HCT116 (cell line): ENCODE measurements around the gene TNFRSF19. TPM values are rescaled to one million over a fixed set of nuclear protein-coding genes. Genes with fewer than 3 reads are reported as not detected.

ENCODE experiments used
- ATAC-seq: fragments of 200-7000 bp; cut with Tn5 transposase; 2 replicates; pipeline ENCODE4 v1.9.1; 2020; ENCODE audit warnings: mild to moderate bottlenecking, moderate library complexity
- BruUV-seq: library from RNA; stranded (reverse); fragments of 400-500 nt; replicated peaks from 2 replicates; lab custom pipeline; 2021; lab: Mats Ljungman, UMichigan
- CTCF ChIA-PET: fragments of 300-600 bp; sonication (Branson Sonifier 250); formaldehyde crosslinking; loops from one replicate; lab custom pipeline; 2021; ENCODE audit warnings: antibody characterized with exemption; lab: Charles Lee
- POLR2A ChIA-PET: fragments of 300-600, 350-600 bp; sonication (Branson Sonifier 250); formaldehyde crosslinking; loops from one replicate; lab custom pipeline; 2021; ENCODE audit warnings: antibody characterized with exemption; lab: Charles Lee
- RAD21 ChIA-PET, 2 experiments: fragments of 300-600 bp; sonication (Branson Sonifier 250); formaldehyde crosslinking; loops; one replicate each; lab custom pipeline; 2023; ENCODE audit warnings: low total read pairs in 2 of 2; ENCODE audit not compliant: uncharacterized antibody in 2 of 2, unreplicated experiment in 2 of 2, low non-redundant PET in 1 of 2; lab: Charles Lee
- DNase-seq: peaks from one replicate; pipeline ENCODE4 v3.0.0-alpha.2; 2010; ENCODE audit warnings: low read depth, low spot score
- H2AFZ ChIP-seq: fragments of 200-600 bp; shearing (Covaris generic), sonication (generic); 2 replicates; pipeline ENCODE4 v1.6.1; 2017; ENCODE audit warnings: low read depth, mixed run types, mixed read lengths, antibody characterized with exemption, low read length; ENCODE audit not compliant: poor library complexity, severe bottlenecking
- H3K27ac ChIP-seq: 2 replicates; pipeline ENCODE4 v1.5.1; 2012; ENCODE audit warnings: low read depth, low read length
- H3K27me3 ChIP-seq: fragments of 200-600 bp; sonication (generic); 2 replicates; pipeline ENCODE4 v1.6.1; 2016; ENCODE audit warnings: mixed run types, low read length, mixed read lengths; ENCODE audit not compliant: insufficient read depth
- H3K36me3 ChIP-seq, 2 experiments: fragments of 200-500 bp in 1 of 2; fragments of 200-600 bp in 1 of 2; sonication (Bioruptor generic) in 1 of 2; sonication (generic) in 1 of 2; 2 replicates each; pipeline versions ENCODE4 v1.5.1 to v1.6.1; 2014 to 2016; ENCODE audit warnings: low read length in 2 of 2, inconsistent platforms in 1 of 2, mixed read lengths in 1 of 2, mixed run types in 1 of 2; ENCODE audit not compliant: insufficient read depth in 2 of 2, control insufficient read depth in 1 of 2
- H3K4me1 ChIP-seq, 2 experiments: fragments of 200-600 bp in 1 of 2; sonication (generic) in 1 of 2; 2 replicates each; pipeline versions ENCODE4 v1.5.1 to v1.6.1; 2012 to 2017; ENCODE audit warnings: low read length in 2 of 2, inconsistent platforms in 1 of 2, mild to moderate bottlenecking in 1 of 2, mixed read lengths in 1 of 2, mixed run types in 1 of 2, moderate library complexity in 1 of 2; ENCODE audit not compliant: insufficient read depth in 2 of 2, control insufficient read depth in 1 of 2
- H3K4me2 ChIP-seq: fragments of 200-600 bp; sonication (generic); 2 replicates; pipeline ENCODE4 v1.6.1; 2017; ENCODE audit warnings: mixed run types, low read length, mixed read lengths
- H3K4me3 ChIP-seq, 2 experiments: fragments of 200-600 bp in 1 of 2; sonication (generic) in 1 of 2; replicated peaks in 1 of 2; 2 replicates each; pipeline ENCODE4 v1.5.1; 2011 to 2016; ENCODE audit warnings: low read length in 2 of 2, control low read depth in 1 of 2, low read depth in 1 of 2, mild to moderate bottlenecking in 1 of 2, mixed read lengths in 1 of 2, mixed run types in 1 of 2
- H3K79me2 ChIP-seq: fragments of 200-600 bp; sonication (generic); 2 replicates; pipeline ENCODE4 v1.6.1; 2017; ENCODE audit warnings: mild to moderate bottlenecking, mixed run types, low read length, moderate library complexity, mixed read lengths; ENCODE audit not compliant: insufficient read depth
- H3K9ac ChIP-seq: fragments of 200-600 bp; sonication (generic); 2 replicates; pipeline ENCODE4 v1.6.1; 2016; ENCODE audit warnings: low read length, mixed read lengths
- H3K9me2 ChIP-seq: fragments of 200-600 bp; sonication (generic), shearing (Covaris generic); 2 replicates; pipeline ENCODE4 v1.6.1; 2017; ENCODE audit warnings: mixed run types, mild to moderate bottlenecking, moderate library complexity; ENCODE audit not compliant: insufficient read depth
- H3K9me3 ChIP-seq, 2 experiments: fragments of 200-500 bp in 1 of 2; fragments of 200-600 bp in 1 of 2; sonication (Bioruptor generic) in 1 of 2; sonication (generic) in 1 of 2; 2 replicates each; pipeline ENCODE4 v1.6.1; 2014 to 2017; ENCODE audit warnings: low read length in 2 of 2, mixed read lengths in 2 of 2, inconsistent platforms in 1 of 2, low read depth in 1 of 2, mild to moderate bottlenecking in 1 of 2, mixed run types in 1 of 2, moderate library complexity in 1 of 2; ENCODE audit not compliant: control insufficient read depth in 1 of 2, insufficient read depth in 1 of 2
- H4K20me1 ChIP-seq: fragments of 200-600 bp; sonication (generic), shearing (Covaris generic); 2 replicates; pipeline ENCODE4 v1.6.1; 2017; ENCODE audit warnings: mixed run types, mild to moderate bottlenecking, moderate library complexity; ENCODE audit not compliant: insufficient read depth
- CEBPB ChIP-seq: IDR thresholded peaks from 2 replicates; pipeline ENCODE4 v1.6.1; 2012; ENCODE audit warnings: low read depth
- EGR1 ChIP-seq: IDR thresholded peaks from 2 replicates; pipeline ENCODE4 v1.6.1; 2012; ENCODE audit warnings: low read depth
- EZH2phosphoT487 ChIP-seq: fragments of 200-600 bp; IDR thresholded peaks from 2 replicates; pipeline ENCODE4 v1.6.1; 2018; ENCODE audit warnings: antibody characterized with exemption, borderline replicate concordance
- FOSL1 ChIP-seq: IDR thresholded peaks from 2 replicates; pipeline ENCODE4 v1.6.1; 2012; ENCODE audit warnings: low read depth
- POLR2A ChIP-seq: IDR thresholded peaks from 2 replicates; pipeline ENCODE4 v1.7.0; 2011; ENCODE audit warnings: borderline replicate concordance; ENCODE audit not compliant: insufficient read depth, insufficient read length; ENCODE audit errors: extremely low read depth
- POLR2AphosphoS5 ChIP-seq: IDR thresholded peaks from 2 replicates; pipeline ENCODE4 v1.6.1; 2011; ENCODE audit warnings: mild to moderate bottlenecking, low read depth, low read length, moderate library complexity
- TCF7L2 ChIP-seq: IDR thresholded peaks from 2 replicates; pipeline ENCODE4 v1.7.0; 2011; ENCODE audit warnings: borderline replicate concordance, inconsistent platforms; ENCODE audit not compliant: insufficient read depth, insufficient read length; ENCODE audit errors: extremely low read depth
- YY1 ChIP-seq: IDR thresholded peaks from 2 replicates; pipeline ENCODE4 v1.6.1; 2011; ENCODE audit warnings: low read length, low read depth, moderate library complexity, mild to moderate bottlenecking; ENCODE audit not compliant: insufficient replicate concordance; ENCODE audit errors: extremely low read depth
- intact Hi-C: fragments of 100-400 bp; cut with micrococcal nuclease; formaldehyde crosslinking; loops from 2 replicates; pipeline ENCODE4 v1.10.0; 2022
- total RNA-seq: library from RNA; stranded (reverse); gene quantifications from one replicate; pipeline ENCODE4 v1.2.1, GENCODE V29; 2021; ENCODE audit not compliant: unreplicated experiment
- TF ChIP-seq, protein P1 (sequence below), 3 experiments: fragments of 200-600 bp in 1 of 3; sonication (generic) in 1 of 3; IDR thresholded peaks in 2 of 3; conservative IDR thresholded peaks in 1 of 3; 2 replicates each; pipeline ENCODE4 v1.5.1; 2012 to 2017; ENCODE audit warnings: low read depth in 2 of 3, low read length in 2 of 3, antibody characterized with exemption in 1 of 3, borderline replicate concordance in 1 of 3, control low read depth in 1 of 3, mild to moderate bottlenecking in 1 of 3, mixed read lengths in 1 of 3, mixed run types in 1 of 3, moderate library complexity in 1 of 3; ENCODE audit not compliant: insufficient read depth in 1 of 3
- TF ChIP-seq, protein P2 (sequence below): IDR thresholded peaks from 2 replicates; pipeline ENCODE4 v1.6.1; 2012; ENCODE audit warnings: low read depth
- TF ChIP-seq, protein P3 (sequence below): IDR thresholded peaks from 2 replicates; pipeline ENCODE4 v1.6.1; 2012
- TF ChIP-seq, protein P4 (sequence below): IDR thresholded peaks from 2 replicates; pipeline ENCODE4 v1.6.1; 2011; ENCODE audit warnings: mild to moderate bottlenecking, low read length, moderate library complexity; ENCODE audit not compliant: insufficient replicate concordance; ENCODE audit errors: extremely low read depth

Gene TNFRSF19
- total RNA-seq, 1 experiment from 2014 or later: 1.1 TPM

DNA sequence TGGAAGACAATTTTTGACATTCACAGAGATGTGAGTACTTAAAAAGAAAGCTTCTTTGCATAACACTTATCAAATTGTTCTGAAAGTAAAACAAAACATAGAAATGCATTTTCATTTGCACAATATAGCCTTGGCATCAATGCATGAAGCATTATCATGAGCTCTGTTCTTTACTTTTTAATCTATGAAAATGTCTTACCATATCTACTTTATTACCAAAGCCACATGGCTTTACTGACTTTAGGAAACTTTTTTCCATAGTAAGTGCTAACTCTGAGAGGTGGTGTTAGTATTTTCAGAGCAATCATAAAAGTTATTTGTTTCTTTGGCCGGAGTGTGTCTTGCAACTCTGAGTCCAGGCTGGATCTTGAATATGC is 10.5 kb downstream of the TNFRSF19 start:
- DNase-seq: no peak
- no peaks in the 10 kb centered on the region for H3K9me2 ChIP-seq
- no peaks in the 10 kb centered on the region for H3K9me3 ChIP-seq
- H3K4me2 ChIP-seq: no peak overlapping the region
- no peaks in the 10 kb centered on the region for H3K36me3 ChIP-seq
- H3K27ac ChIP-seq: no peak overlapping the region
- no peaks in the 10 kb centered on the region for H4K20me1 ChIP-seq
- ChIA-PET POLR2A (no interaction called here), RAD21 (no interaction called here), CTCF (no interaction called here)
- H3K4me3 ChIP-seq: no peak overlapping the region
- intact Hi-C loops: no loop called here
- ATAC-seq: no peak
- H3K27me3 ChIP-seq: no peaks in the 10 kb centered on the region
- H2AFZ ChIP-seq: no peak overlapping the region
- H3K9ac ChIP-seq: no peak overlapping the region
- H3K79me2 ChIP-seq: no peaks in the 10 kb centered on the region
- no TSS peak for BruUV-seq
- TF ChIP-seq TCF7L2 (no peak), CEBPB (no peak), POLR2A (no peak), EGR1 (no peak), FOSL1 (no peak), EZH2phosphoT487 (no peak), POLR2AphosphoS5 (no peak), YY1 (no peak)
- TF ChIP-seq, protein P1, sequence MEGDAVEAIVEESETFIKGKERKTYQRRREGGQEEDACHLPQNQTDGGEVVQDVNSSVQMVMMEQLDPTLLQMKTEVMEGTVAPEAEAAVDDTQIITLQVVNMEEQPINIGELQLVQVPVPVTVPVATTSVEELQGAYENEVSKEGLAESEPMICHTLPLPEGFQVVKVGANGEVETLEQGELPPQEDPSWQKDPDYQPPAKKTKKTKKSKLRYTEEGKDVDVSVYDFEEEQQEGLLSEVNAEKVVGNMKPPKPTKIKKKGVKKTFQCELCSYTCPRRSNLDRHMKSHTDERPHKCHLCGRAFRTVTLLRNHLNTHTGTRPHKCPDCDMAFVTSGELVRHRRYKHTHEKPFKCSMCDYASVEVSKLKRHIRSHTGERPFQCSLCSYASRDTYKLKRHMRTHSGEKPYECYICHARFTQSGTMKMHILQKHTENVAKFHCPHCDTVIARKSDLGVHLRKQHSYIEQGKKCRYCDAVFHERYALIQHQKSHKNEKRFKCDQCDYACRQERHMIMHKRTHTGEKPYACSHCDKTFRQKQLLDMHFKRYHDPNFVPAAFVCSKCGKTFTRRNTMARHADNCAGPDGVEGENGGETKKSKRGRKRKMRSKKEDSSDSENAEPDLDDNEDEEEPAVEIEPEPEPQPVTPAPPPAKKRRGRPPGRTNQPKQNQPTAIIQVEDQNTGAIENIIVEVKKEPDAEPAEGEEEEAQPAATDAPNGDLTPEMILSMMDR (IDR thresholded peaks at IDR 0.05 in 2 of 3, conservative IDR thresholded peaks at IDR 0.05 in 1 of 3; ENCODE audit: borderline replicate concordance in 1 of 3, insufficient read depth in 1 of 3, low read depth in 2 of 3, low read length in 2 of 3): no peak
- TF ChIP-seq, protein P2, sequence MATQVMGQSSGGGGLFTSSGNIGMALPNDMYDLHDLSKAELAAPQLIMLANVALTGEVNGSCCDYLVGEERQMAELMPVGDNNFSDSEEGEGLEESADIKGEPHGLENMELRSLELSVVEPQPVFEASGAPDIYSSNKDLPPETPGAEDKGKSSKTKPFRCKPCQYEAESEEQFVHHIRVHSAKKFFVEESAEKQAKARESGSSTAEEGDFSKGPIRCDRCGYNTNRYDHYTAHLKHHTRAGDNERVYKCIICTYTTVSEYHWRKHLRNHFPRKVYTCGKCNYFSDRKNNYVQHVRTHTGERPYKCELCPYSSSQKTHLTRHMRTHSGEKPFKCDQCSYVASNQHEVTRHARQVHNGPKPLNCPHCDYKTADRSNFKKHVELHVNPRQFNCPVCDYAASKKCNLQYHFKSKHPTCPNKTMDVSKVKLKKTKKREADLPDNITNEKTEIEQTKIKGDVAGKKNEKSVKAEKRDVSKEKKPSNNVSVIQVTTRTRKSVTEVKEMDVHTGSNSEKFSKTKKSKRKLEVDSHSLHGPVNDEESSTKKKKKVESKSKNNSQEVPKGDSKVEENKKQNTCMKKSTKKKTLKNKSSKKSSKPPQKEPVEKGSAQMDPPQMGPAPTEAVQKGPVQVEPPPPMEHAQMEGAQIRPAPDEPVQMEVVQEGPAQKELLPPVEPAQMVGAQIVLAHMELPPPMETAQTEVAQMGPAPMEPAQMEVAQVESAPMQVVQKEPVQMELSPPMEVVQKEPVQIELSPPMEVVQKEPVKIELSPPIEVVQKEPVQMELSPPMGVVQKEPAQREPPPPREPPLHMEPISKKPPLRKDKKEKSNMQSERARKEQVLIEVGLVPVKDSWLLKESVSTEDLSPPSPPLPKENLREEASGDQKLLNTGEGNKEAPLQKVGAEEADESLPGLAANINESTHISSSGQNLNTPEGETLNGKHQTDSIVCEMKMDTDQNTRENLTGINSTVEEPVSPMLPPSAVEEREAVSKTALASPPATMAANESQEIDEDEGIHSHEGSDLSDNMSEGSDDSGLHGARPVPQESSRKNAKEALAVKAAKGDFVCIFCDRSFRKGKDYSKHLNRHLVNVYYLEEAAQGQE: no peak
- TF ChIP-seq, protein P3, sequence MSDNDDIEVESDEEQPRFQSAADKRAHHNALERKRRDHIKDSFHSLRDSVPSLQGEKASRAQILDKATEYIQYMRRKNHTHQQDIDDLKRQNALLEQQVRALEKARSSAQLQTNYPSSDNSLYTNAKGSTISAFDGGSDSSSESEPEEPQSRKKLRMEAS: no peak
- TF ChIP-seq, protein P4, sequence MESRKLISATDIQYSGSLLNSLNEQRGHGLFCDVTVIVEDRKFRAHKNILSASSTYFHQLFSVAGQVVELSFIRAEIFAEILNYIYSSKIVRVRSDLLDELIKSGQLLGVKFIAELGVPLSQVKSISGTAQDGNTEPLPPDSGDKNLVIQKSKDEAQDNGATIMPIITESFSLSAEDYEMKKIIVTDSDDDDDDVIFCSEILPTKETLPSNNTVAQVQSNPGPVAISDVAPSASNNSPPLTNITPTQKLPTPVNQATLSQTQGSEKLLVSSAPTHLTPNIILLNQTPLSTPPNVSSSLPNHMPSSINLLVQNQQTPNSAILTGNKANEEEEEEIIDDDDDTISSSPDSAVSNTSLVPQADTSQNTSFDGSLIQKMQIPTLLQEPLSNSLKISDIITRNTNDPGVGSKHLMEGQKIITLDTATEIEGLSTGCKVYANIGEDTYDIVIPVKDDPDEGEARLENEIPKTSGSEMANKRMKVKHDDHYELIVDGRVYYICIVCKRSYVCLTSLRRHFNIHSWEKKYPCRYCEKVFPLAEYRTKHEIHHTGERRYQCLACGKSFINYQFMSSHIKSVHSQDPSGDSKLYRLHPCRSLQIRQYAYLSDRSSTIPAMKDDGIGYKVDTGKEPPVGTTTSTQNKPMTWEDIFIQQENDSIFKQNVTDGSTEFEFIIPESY: no peak
- peaks cover 3 to 15% of the 10 kb centered on the region in 2 experiments; a peak in 1 of 4 replicates for H3K4me1 ChIP-seq
